Gastroesophageal sphincter (tissue), 4 donors: ENCODE results near the gene ADAM33. TPM values are rescaled to one million over a fixed set of nuclear protein-coding genes. Genes with fewer than 3 reads are reported as not detected.
A peak's percentile ranks its signal among the peaks of the same experiment; 100 is the strongest.

Experiments
- ATAC-seq: fragments of 150-250 bp; one replicate; pipeline ENCODE4 v1.9.1; 2016; ENCODE audit warnings: mild to moderate bottlenecking, moderate library complexity
- H3K27ac ChIP-seq, 4 donors: fragments of 200-600 bp; sonication (generic) in 3 of 4; 1 replicate in 3 of 4; 2 replicates in 1 of 4; pipeline ENCODE4 v1.5.1; 2016 to 2019
- H3K27me3 ChIP-seq: fragments of 200-600 bp; sonication (generic); one replicate; pipeline ENCODE4 v1.5.1; 2019
- H3K36me3 ChIP-seq, 2 donors: fragments of 200-600 bp; sonication (generic); one replicate each; pipeline ENCODE4 v1.5.1; 2019; ENCODE audit warnings: control low read depth in 1 of 2
- H3K4me1 ChIP-seq, 3 donors: fragments of 200-600 bp; sonication (generic); 1 replicate in 2 of 3; 2 replicates in 1 of 3; pipeline ENCODE4 v1.5.1; 2016 to 2019; ENCODE audit warnings: control low read depth in 2 of 3
- H3K4me3 ChIP-seq, 2 donors: fragments of 200-600 bp; sonication (generic); one replicate each; pipeline ENCODE4 v1.5.1; 2019; ENCODE audit warnings: mild to moderate bottlenecking in 1 of 2, moderate library complexity in 1 of 2
- H3K9me3 ChIP-seq, 3 donors: fragments of 200-600 bp; sonication (generic); one replicate each; pipeline ENCODE4 v1.5.1; 2017 to 2019; ENCODE audit warnings: control low read depth in 2 of 3
- CTCF ChIP-seq, 4 experiments: fragments of 200-600 bp in 2 of 4; fragments of 450-650 bp in 2 of 4; sonication (generic) in 1 of 4; IDR thresholded peaks; one replicate each; pipeline ENCODE4 v1.5.1; 2017 to 2019; ENCODE audit warnings: antibody characterized with exemption in 4 of 4, mild to moderate bottlenecking in 2 of 4, moderate library complexity in 2 of 4
- EP300 ChIP-seq: sonication (generic); formaldehyde crosslinking; IDR thresholded peaks from one replicate; pipeline ENCODE4 v1.6.1; 2017; ENCODE audit warnings: antibody characterized with exemption, mild to moderate bottlenecking
- POLR2A ChIP-seq, 2 donors: fragments of 450-650 bp; IDR thresholded peaks; one replicate each; pipeline ENCODE4 v1.6.1; 2017; ENCODE audit warnings: antibody characterized with exemption in 2 of 2, mild to moderate bottlenecking in 2 of 2, moderate library complexity in 1 of 2
- POLR2AphosphoS5 ChIP-seq: sonication (generic); formaldehyde crosslinking; IDR thresholded peaks from one replicate; pipeline ENCODE4 v1.6.1; 2017; ENCODE audit warnings: antibody characterized with exemption
- WGBS, 2 donors: methylation state at CpG; one replicate each; pipeline ENCODE4 v1.1.5; 2018; ENCODE audit warnings: low coverage in 1 of 2; 5-methylcytosine and 5-hydroxymethylcytosine counted together
- total RNA-seq, 4 donors: library from RNA; depleted of rRNA; stranded (reverse); fragments of >200 nt; gene quantifications; one replicate each; pipeline ENCODE4 v1.1.0, GENCODE V29; 2016

ADAM33 gene
- total RNA-seq, 4 donors from 2014 or later, result 15.9 to 105 (median 70.1) TPM

GRCh38 chr20:3661814-3662665 is 19.8 kb downstream of the ADAM33 start:
- Histone ChIP-seq H3K36me3 (no peaks in the 10 kb centered on the region), H3K4me1 (peaks cover 0 to 17% (median 3%) of the 10 kb centered on the region in 3 donors), H3K27ac (no peak overlapping the region), H3K4me3 (no peak overlapping the region), H3K9me3 (no peaks in the 10 kb centered on the region), H3K27me3 (peaks cover 61% of the 10 kb centered on the region)
- no peak for ATAC-seq
- 67% methylated on average over 1 of the region's 12 CpGs; no CpG with 5 or more reads in 1 of the 2 donors for WGBS, 2 donors
- TF ChIP-seq POLR2AphosphoS5 (no peak), EP300 (no peak), POLR2A (IDR thresholded peaks at IDR 0.05) (no peak), CTCF (IDR thresholded peaks at IDR 0.05) (no peak)

- ATAC-seq, result peak; percentile 32
Measured at GRCh38 chr20:3661060-3661813, 20.6 kb downstream of the ADAM33 start.

GRCh38 chr20:3660262-3661059 is 21.3 kb downstream of the ADAM33 start:
- Histone ChIP-seq H3K36me3 (no peaks in the 10 kb centered on the region), H3K4me1 (peaks cover 0 to 12% (median 3%) of the 10 kb centered on the region in 3 donors), H3K27me3 (peaks cover 62% of the 10 kb centered on the region), H3K4me3 (peak overlapping the region in 1 of 2 donors; percentile 41), H3K27ac (no peak overlapping the region), H3K9me3 (no peaks in the 10 kb centered on the region)
- WGBS, 2 donors, result no CpG with 5 or more reads among the region's 75 CpGs
- ATAC-seq, result no peak
- TF ChIP-seq POLR2AphosphoS5 (no peak), POLR2A (IDR thresholded peaks at IDR 0.05) (no peak), EP300 (no peak), CTCF (IDR thresholded peaks at IDR 0.05) (no peak)

More at GRCh38 chr20:3661060-3661813, 20.6 kb downstream of the ADAM33 start:
- Histone ChIP-seq H3K27me3 (peaks cover 62% of the 10 kb centered on the region), H3K4me3 (peak overlapping the region in 1 of 2 donors; percentile 41), H3K27ac (no peak overlapping the region), H3K9me3 (no peaks in the 10 kb centered on the region), H3K4me1 (peaks cover 0 to 14% (median 3%) of the 10 kb centered on the region in 3 donors), H3K36me3 (no peaks in the 10 kb centered on the region)
- no peak for TF ChIP-seq EP300
- no peak for TF ChIP-seq POLR2AphosphoS5
- TF ChIP-seq POLR2A (IDR thresholded peaks at IDR 0.05), result no peak
- no peak for TF ChIP-seq CTCF (IDR thresholded peaks at IDR 0.05)
- 77 to 81% methylated on average over 3 to 4 of the region's 60 CpGs for WGBS, 2 donors

GRCh38 chr20:3659492-3660261 is 22.1 kb downstream of the ADAM33 start:
- no peaks in the 10 kb centered on the region for H3K36me3 ChIP-seq
- no CpG with 5 or more reads among the region's 12 CpGs for WGBS, 2 donors
- TF ChIP-seq CTCF (IDR thresholded peaks at IDR 0.05), result no peak
- no peak for TF ChIP-seq EP300
- TF ChIP-seq POLR2AphosphoS5, result no peak
- TF ChIP-seq POLR2A (IDR thresholded peaks at IDR 0.05), result no peak
- H3K4me1 ChIP-seq, result peaks cover 0 to 12% (median 3%) of the 10 kb centered on the region in 3 donors
- H3K27me3 ChIP-seq, result peaks cover 62% of the 10 kb centered on the region
- no peaks in the 10 kb centered on the region for H3K9me3 ChIP-seq
- ATAC-seq, result no peak
- no peak overlapping the region for H3K27ac ChIP-seq
- H3K4me3 ChIP-seq, result no peak overlapping the region
